Heart left ventricle (tissue), 13 donors: ENCODE results near the gene CFAP65.

Source experiments
- POLR2A ChIP-seq, 2 donors: fragments of 450-650 bp; IDR thresholded peaks; one replicate each; pipeline ENCODE4 v1.6.1; 2017; ENCODE audit warnings: antibody characterized with exemption in 2 of 2, mild to moderate bottlenecking in 2 of 2, moderate library complexity in 2 of 2
- TF ChIP-seq, protein P1 (sequence below), 12 donors: fragments of 200-600 bp; sonication (generic) in 4 of 12; IDR thresholded peaks; one replicate each; pipeline versions ENCODE4 v1.5.0 to v1.8.0; 2018 to 2022; ENCODE audit warnings: antibody characterized with exemption in 12 of 12, mild to moderate bottlenecking in 5 of 12
- donor health status: ischemic (EF 13 %, LVEDD 7.1; RV severe dilation, severe dysfunction).
- donor health status: DM: no; HTN: yes; CAD: no.
- donor health status: DM: no; HTN: no; CAD: no.
- donor health status: ischemic (EF 25% LVEDD 6.9; RV normal size, moderate dysfunction).
- donor health status: ischemic (EF 25% LVEDD 5.7; RV mildly dilated, moderate dysfunction).
- donor health status: ischemic (EF 35%, LVEDD 5.7; RV mildly dilated, moderate dysfunction).
- donor health status: nonischemic (EF 11% LVEDD 7.7; RV severe dilation, severe dysfunction).
- donor health status: DM: yes; HTN: yes; CAD: no.
- donor health status: PGD.
- donor health status: ischemic (EF 29% LVEDD 5.4; RV normal size, mild dysfunction).
- donor health status: nonischemic (EF 23%, LVEDD 6.1; RV moderate dilation, normal function).

DNA sequence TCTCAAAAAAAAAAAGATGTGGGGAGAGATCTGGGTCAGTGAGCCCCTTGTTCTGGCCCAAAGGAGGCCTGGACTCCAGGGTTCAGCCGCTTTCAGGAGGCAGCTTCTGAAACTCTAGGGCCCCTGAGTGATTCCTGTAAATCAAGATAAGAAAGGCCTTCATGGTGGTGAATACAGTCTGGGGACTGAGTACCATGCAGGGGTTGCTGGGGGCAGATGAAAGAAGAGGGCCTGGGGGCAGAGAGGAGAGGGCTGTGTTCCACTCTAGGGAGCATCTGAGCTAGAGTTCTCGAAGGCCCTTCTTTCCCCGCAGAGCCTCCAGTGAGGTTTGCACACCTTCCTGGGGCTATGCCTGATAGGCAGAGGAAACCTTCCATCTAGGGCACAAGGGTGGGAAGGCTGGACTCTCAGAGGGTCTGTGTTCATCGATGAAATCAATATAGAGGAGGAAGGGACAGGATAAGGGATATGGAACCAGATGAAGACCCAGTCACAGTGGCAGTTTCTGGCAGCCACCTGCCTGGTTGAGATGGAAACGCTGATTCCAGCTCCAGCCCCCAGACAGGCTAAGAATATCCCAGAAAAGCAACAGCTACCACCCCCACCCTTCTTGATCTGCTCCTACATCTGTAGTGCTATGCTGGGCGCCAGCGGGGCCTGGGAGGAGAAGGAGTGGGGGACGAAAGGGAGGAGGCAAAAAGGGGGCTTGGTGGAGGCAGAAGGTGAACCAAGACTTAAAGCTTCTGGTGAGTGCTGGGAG, 86.6 kb downstream of the CFAP65 start:
- TF ChIP-seq, protein P1, sequence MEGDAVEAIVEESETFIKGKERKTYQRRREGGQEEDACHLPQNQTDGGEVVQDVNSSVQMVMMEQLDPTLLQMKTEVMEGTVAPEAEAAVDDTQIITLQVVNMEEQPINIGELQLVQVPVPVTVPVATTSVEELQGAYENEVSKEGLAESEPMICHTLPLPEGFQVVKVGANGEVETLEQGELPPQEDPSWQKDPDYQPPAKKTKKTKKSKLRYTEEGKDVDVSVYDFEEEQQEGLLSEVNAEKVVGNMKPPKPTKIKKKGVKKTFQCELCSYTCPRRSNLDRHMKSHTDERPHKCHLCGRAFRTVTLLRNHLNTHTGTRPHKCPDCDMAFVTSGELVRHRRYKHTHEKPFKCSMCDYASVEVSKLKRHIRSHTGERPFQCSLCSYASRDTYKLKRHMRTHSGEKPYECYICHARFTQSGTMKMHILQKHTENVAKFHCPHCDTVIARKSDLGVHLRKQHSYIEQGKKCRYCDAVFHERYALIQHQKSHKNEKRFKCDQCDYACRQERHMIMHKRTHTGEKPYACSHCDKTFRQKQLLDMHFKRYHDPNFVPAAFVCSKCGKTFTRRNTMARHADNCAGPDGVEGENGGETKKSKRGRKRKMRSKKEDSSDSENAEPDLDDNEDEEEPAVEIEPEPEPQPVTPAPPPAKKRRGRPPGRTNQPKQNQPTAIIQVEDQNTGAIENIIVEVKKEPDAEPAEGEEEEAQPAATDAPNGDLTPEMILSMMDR (IDR thresholded peaks at IDR 0.05): no peak
- no peak for TF ChIP-seq POLR2A (IDR thresholded peaks at IDR 0.05)
